CD14-positive monocyte (primary cell): ENCODE measurements around the gene MIER3. TPM values are rescaled to one million over a fixed set of nuclear protein-coding genes. Genes with fewer than 3 reads are reported as not detected.

Experiments
- DNase-seq, 3 donors: peaks; one replicate each; pipeline ENCODE4 v3.0.0-alpha.2; 2011 to 2022
- H2AFZ ChIP-seq: 2 replicates; pipeline ENCODE4 v1.6.0; 2012; ENCODE audit warnings: mild to moderate bottlenecking, low read depth, low read length, inconsistent platforms; ENCODE audit not compliant: insufficient read depth, poor library complexity, severe bottlenecking
- H3K27ac ChIP-seq, 2 donors: 1 replicate in 1 of 2; 2 replicates in 1 of 2; pipeline ENCODE4 v1.5.1; 2012 to 2013; ENCODE audit warnings: low read length in 2 of 2, control low read depth in 1 of 2, inconsistent platforms in 1 of 2, low read depth in 1 of 2, mild to moderate bottlenecking in 1 of 2
- H3K27me3 ChIP-seq, 2 donors: one replicate each; pipeline versions ENCODE4 v1.6.0 to v1.6.1; 2011 to 2013; ENCODE audit warnings: low read length in 2 of 2; ENCODE audit not compliant: control insufficient read depth in 2 of 2, insufficient read depth in 2 of 2
- H3K36me3 ChIP-seq, 2 donors: replicated peaks in 1 of 2; 1 replicate in 1 of 2; 2 replicates in 1 of 2; pipeline versions ENCODE4 v1.5.1 to v1.6.1; 2012 to 2013; ENCODE audit warnings: low read length in 2 of 2, control low read depth in 1 of 2, inconsistent platforms in 1 of 2, mild to moderate bottlenecking in 1 of 2; ENCODE audit not compliant: insufficient read depth in 2 of 2, control insufficient read depth in 1 of 2
- H3K4me1 ChIP-seq, 2 donors: 1 replicate in 1 of 2; 2 replicates in 1 of 2; pipeline versions ENCODE4 v1.5.1 to v1.6.1; 2012 to 2013; ENCODE audit warnings: low read length in 2 of 2, control low read depth in 1 of 2, inconsistent platforms in 1 of 2, mild to moderate bottlenecking in 1 of 2, moderate library complexity in 1 of 2; ENCODE audit not compliant: insufficient read depth in 2 of 2, control insufficient read depth in 1 of 2
- H3K4me2 ChIP-seq: replicated peaks from 2 replicates; pipeline ENCODE3; 2012; ENCODE audit warnings: low read length, moderate library complexity, mild to moderate bottlenecking; ENCODE audit not compliant: poor library complexity, severe bottlenecking; ENCODE audit errors: extremely low read depth
- H3K4me3 ChIP-seq, 3 experiments: fragments of 200-600 bp in 1 of 3; sonication (generic) in 1 of 3; replicated peaks in 1 of 3; 1 replicate in 2 of 3; 2 replicates in 1 of 3; pipeline ENCODE4 v1.5.1; 2011 to 2013; ENCODE audit warnings: low read length in 3 of 3, mild to moderate bottlenecking in 3 of 3, control low read depth in 2 of 3, low read depth in 2 of 3, inconsistent platforms in 1 of 3, moderate library complexity in 1 of 3
- H3K79me2 ChIP-seq: 2 replicates; pipeline ENCODE4 v1.6.0; 2012; ENCODE audit warnings: mild to moderate bottlenecking, control low read depth, inconsistent platforms, low read length, moderate library complexity; ENCODE audit not compliant: insufficient read depth
- H3K9ac ChIP-seq: 2 replicates; pipeline ENCODE4 v1.6.0; 2017; ENCODE audit warnings: low read length, mild to moderate bottlenecking; ENCODE audit not compliant: insufficient read depth, poor library complexity, severe bottlenecking
- H3K9me3 ChIP-seq, 2 donors: replicated peaks in 1 of 2; 1 replicate in 1 of 2; 2 replicates in 1 of 2; pipeline versions ENCODE4 v1.5.1 to v1.6.1; 2012 to 2013; ENCODE audit warnings: low read length in 2 of 2, control low read depth in 1 of 2; ENCODE audit not compliant: control insufficient read depth in 1 of 2, insufficient read depth in 1 of 2
- H4K20me1 ChIP-seq: 2 replicates; pipeline ENCODE4 v1.6.0; 2012; ENCODE audit warnings: mild to moderate bottlenecking, low read length, control low read depth, moderate library complexity; ENCODE audit not compliant: insufficient read depth
- H3K27ac Mint-ChIP-seq, 7 donors: one replicate each; pipeline ENCODE4 v1.8.0; 2020; ENCODE audit warnings: mild to moderate bottlenecking in 7 of 7, mixed read lengths in 7 of 7, moderate library complexity in 6 of 7, inconsistent platforms in 2 of 7
- H3K27me3 Mint-ChIP-seq, 3 donors: one replicate each; pipeline ENCODE4 v1.8.0; 2021 to 2022; ENCODE audit warnings: low read depth in 3 of 3, mild to moderate bottlenecking in 3 of 3, mixed read lengths in 3 of 3, moderate library complexity in 3 of 3, inconsistent platforms in 1 of 3
- H3K36me3 Mint-ChIP-seq, 2 donors: one replicate each; pipeline ENCODE4 v1.8.0; 2020; ENCODE audit warnings: mixed read lengths in 2 of 2, inconsistent platforms in 1 of 2, mild to moderate bottlenecking in 1 of 2
- H3K4me1 Mint-ChIP-seq: one replicate; pipeline ENCODE4 v1.8.0; 2020; ENCODE audit warnings: mild to moderate bottlenecking, mixed read lengths
- H3K4me3 Mint-ChIP-seq, 2 donors: one replicate each; pipeline ENCODE4 v1.8.0; 2020; ENCODE audit warnings: mild to moderate bottlenecking in 2 of 2, mixed read lengths in 2 of 2, moderate library complexity in 1 of 2
- H3K9me3 Mint-ChIP-seq, 7 donors: one replicate each; pipeline ENCODE4 v1.8.0; 2020 to 2022; ENCODE audit warnings: mixed read lengths in 7 of 7, mild to moderate bottlenecking in 6 of 7, moderate library complexity in 6 of 7, inconsistent platforms in 2 of 7
- WGBS: methylation state at CpG from one replicate; pipeline ENCODE4 v1.1.5; 2013; ENCODE audit warnings: missing lambda C conversion rate; ENCODE audit not compliant: insufficient coverage; 5-methylcytosine and 5-hydroxymethylcytosine counted together
- intact Hi-C, 2 donors: fragments of 100-400 bp; cut with micrococcal nuclease; formaldehyde crosslinking; loops; one replicate each; pipeline versions ENCODE4 v1.15.0 to v1.15.1; 2023
- polyA plus RNA-seq, 3 donors: library from polyadenylated mRNA; depleted of rRNA in 1 of 3; unstranded in 2 of 3; stranded (reverse) in 1 of 3; fragments of 300-500 nt in 2 of 3; fragments of >200 nt in 1 of 3; fragmentation: Illumina TruSeq in 2 of 3; gene quantifications; 1 replicate in 2 of 3; 2 replicates in 1 of 3; pipeline ENCODE4 v1.2.3, GENCODE V29; 2012 to 2021
- TF ChIP-seq, protein P1 (sequence below): fragments of 200-600 bp; IDR thresholded peaks from one replicate; pipeline ENCODE4 v1.8.0; 2022; ENCODE audit warnings: antibody characterized with exemption, mild to moderate bottlenecking

MIER3 gene
- polyA plus RNA-seq, 3 donors: 2.4 to 5.7 (median 2.9) TPM

DNA sequence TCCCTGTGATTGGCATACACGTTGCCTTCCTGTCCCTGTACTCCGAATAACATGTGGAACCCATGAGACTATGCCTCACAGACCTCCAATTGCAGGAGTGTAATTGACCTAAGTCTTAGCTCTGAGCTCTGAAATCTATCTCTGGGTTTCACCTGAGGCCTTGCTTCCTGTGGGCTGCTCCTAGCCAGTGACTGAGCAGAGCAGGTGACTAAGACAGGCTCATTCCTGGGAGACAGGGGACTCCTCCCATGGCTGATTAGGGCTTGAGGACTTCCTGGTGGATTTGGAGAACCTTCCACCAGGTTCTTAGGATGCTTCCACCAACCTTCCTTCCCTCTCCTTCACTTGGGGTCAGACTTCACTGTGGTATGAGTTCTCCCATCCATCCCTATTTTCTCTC, 22.3 kb upstream of the MIER3 start:
- Mint-ChIP-seq H3K27me3 (peaks cover 2 to 7% (median 3%) of the 10 kb centered on the region in 3 donors), H3K4me3 (no peak overlapping the region), H3K9me3 (peaks cover 0 to under 1% (median 0%) of the 10 kb centered on the region in 7 donors), H3K36me3 (no peaks in the 10 kb centered on the region), H3K27ac (no peak overlapping the region), H3K4me1 (no peaks in the 10 kb centered on the region)
- Histone ChIP-seq H3K9me3 (no peaks in the 10 kb centered on the region), H4K20me1 (no peaks in the 10 kb centered on the region), H3K27ac (no peak overlapping the region), H3K9ac (no peak overlapping the region), H3K4me1 (no peaks in the 10 kb centered on the region), H2AFZ (no peak overlapping the region), H3K4me2 (no peak overlapping the region), H3K36me3 (no peaks in the 10 kb centered on the region), H3K27me3 (no peaks in the 10 kb centered on the region), H3K4me3 (no peak overlapping the region), H3K79me2 (no peaks in the 10 kb centered on the region)
- DNase-seq: no peak
- WGBS: 100% methylated on average over 2 of the region's 2 CpGs
- intact Hi-C loops: no loop called here
- TF ChIP-seq, protein P1, sequence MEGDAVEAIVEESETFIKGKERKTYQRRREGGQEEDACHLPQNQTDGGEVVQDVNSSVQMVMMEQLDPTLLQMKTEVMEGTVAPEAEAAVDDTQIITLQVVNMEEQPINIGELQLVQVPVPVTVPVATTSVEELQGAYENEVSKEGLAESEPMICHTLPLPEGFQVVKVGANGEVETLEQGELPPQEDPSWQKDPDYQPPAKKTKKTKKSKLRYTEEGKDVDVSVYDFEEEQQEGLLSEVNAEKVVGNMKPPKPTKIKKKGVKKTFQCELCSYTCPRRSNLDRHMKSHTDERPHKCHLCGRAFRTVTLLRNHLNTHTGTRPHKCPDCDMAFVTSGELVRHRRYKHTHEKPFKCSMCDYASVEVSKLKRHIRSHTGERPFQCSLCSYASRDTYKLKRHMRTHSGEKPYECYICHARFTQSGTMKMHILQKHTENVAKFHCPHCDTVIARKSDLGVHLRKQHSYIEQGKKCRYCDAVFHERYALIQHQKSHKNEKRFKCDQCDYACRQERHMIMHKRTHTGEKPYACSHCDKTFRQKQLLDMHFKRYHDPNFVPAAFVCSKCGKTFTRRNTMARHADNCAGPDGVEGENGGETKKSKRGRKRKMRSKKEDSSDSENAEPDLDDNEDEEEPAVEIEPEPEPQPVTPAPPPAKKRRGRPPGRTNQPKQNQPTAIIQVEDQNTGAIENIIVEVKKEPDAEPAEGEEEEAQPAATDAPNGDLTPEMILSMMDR: no peak

DNA sequence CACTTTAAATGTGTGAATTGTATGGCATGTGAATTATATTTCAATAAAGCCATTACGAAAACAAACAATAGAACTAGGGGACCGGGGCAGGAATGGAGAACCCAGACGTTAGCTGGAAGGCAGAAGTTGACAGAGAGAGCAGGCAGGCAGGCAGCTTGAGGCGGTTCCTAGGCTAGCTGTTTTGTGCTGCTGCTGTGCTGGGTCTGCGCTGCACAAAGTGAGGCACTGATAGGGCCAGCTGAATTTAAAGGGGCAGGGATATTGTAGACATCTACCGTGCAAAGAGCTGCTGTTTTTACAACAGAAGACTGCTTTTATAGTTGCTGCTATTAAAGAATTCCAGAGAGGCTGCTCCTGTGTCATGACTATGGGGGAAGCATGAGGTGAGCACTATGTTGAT, 21.6 kb upstream of the MIER3 start:
- Histone ChIP-seq H3K4me3 (no peak overlapping the region), H3K4me1 (no peaks in the 10 kb centered on the region), H4K20me1 (no peaks in the 10 kb centered on the region), H3K9me3 (no peaks in the 10 kb centered on the region), H3K36me3 (no peaks in the 10 kb centered on the region), H3K9ac (no peak overlapping the region), H3K4me2 (no peak overlapping the region), H3K27ac (no peak overlapping the region), H3K79me2 (no peaks in the 10 kb centered on the region), H2AFZ (no peak overlapping the region), H3K27me3 (no peaks in the 10 kb centered on the region)
- Mint-ChIP-seq H3K9me3 (no peaks in the 10 kb centered on the region), H3K36me3 (no peaks in the 10 kb centered on the region), H3K4me3 (no peak overlapping the region), H3K4me1 (no peaks in the 10 kb centered on the region), H3K27ac (peak overlapping the region in 1 of 7 donors; percentile 6), H3K27me3 (peaks cover 0 to 7% (median 2%) of the 10 kb centered on the region in 3 donors)
- TF ChIP-seq, protein P1: no peak
- DNase-seq: no peak
- intact Hi-C loops: no loop called here
- WGBS: 82% methylated on average over 6 of the region's 6 CpGs
